Measurements from ENCODE around the gene ITGB7. TPM values are rescaled to one million over a fixed set of nuclear protein-coding genes. Genes with fewer than 3 reads are reported as not detected.

ITGB7 gene
- polyA plus RNA-seq, 3 donors: 24.1 to 33.1 (median 28.4) TPM

- H3K27ac ChIP-seq (ENCODE audit: low read depth in 1 of 2, low read length in 2 of 2): no peak within 1 kb of the TSS
- H3K4me2 ChIP-seq (replicated peaks; ENCODE audit: extremely low read depth, low read length, poor library complexity, severe bottlenecking): peak within 1 kb of the TSS; percentile 77
- Mint-ChIP-seq H3K27me3 (ENCODE audit: low read depth in 3 of 3) (peaks cover 58 to 66% (median 62%) of the 10 kb centered on the region in 3 donors), H3K4me1 (peaks cover 25% of the 10 kb centered on the region), H3K9me3 (peaks cover 0 to 4% (median 0%) of the 10 kb centered on the region in 7 donors), H3K36me3 (peaks cover 3 to 7% of the 10 kb centered on the region in 2 donors), H3K4me3 (peak within 1 kb of the TSS; percentile 83 to 90), H3K27ac (peak within 1 kb of the TSS in 4 of 7 donors; percentile 8 to 70 (median 65))
- peak within 1 kb of the TSS; percentile 32 for H3K9ac ChIP-seq (ENCODE audit: insufficient read depth, low read length, poor library complexity, severe bottlenecking)
- peak in 1 of 3 donors; percentile 43 for DNase-seq
- under 1% methylated on average over 21 of the region's 44 CpGs for WGBS (ENCODE audit: insufficient coverage)
- H3K4me3 ChIP-seq (replicated peaks in 1 of 3; ENCODE audit: low read depth in 2 of 3, low read length in 3 of 3): peak within 1 kb of the TSS; percentile 21 to 70 (median 31)
- no peaks in the 10 kb centered on the region for H4K20me1 ChIP-seq (ENCODE audit: insufficient read depth, low read length)
- no peak for TF ChIP-seq CTCF (IDR thresholded peaks at IDR 0.05)
- H3K79me2 ChIP-seq (ENCODE audit: insufficient read depth, low read length): no peaks in the 10 kb centered on the region
- peaks cover 18 to 21% of the 10 kb centered on the region in 2 donors for H3K4me1 ChIP-seq (ENCODE audit: control insufficient read depth in 1 of 2, insufficient read depth in 2 of 2, low read length in 2 of 2)
- peak within 1 kb of the TSS; percentile 74 for H2AFZ ChIP-seq (ENCODE audit: insufficient read depth, low read depth, low read length, poor library complexity, severe bottlenecking)
- no peaks in the 10 kb centered on the region for H3K36me3 ChIP-seq (replicated peaks in 1 of 2; ENCODE audit: control insufficient read depth in 1 of 2, insufficient read depth in 2 of 2, low read length in 2 of 2)
- H3K9me3 ChIP-seq (replicated peaks in 1 of 2; ENCODE audit: control insufficient read depth in 1 of 2, insufficient read depth in 1 of 2, low read length in 2 of 2): no peaks in the 10 kb centered on the region
- intact Hi-C loops (cut with micrococcal nuclease): no loop called here
- peaks cover 10 to 54% of the 10 kb centered on the region in 2 donors for H3K27me3 ChIP-seq (ENCODE audit: control insufficient read depth in 2 of 2, insufficient read depth in 2 of 2, low read length in 2 of 2)
Observed at GRCh38 chr12:53231921-53232645, 25.0 kb upstream of the ITGB7 start, which contains the start of gene RARG. Gene RARG (minus strand): TSS chr12:53232209. CDS start chr12:53227545, 4,664 bp downstream.

GRCh38 chr12:53231671-53231920 is 24.5 kb upstream of the ITGB7 start:
- WGBS (ENCODE audit: insufficient coverage): 7% methylated on average over 8 of the region's 9 CpGs
- Mint-ChIP-seq H3K4me3 (peak overlapping the region; percentile 60 to 70), H3K27me3 (ENCODE audit: low read depth in 3 of 3) (peaks cover 60 to 67% (median 65%) of the 10 kb centered on the region in 3 donors), H3K4me1 (peaks cover 25% of the 10 kb centered on the region), H3K27ac (no peak overlapping the region), H3K36me3 (peaks cover 3 to 10% of the 10 kb centered on the region in 2 donors), H3K9me3 (peaks cover 0 to 4% (median 0%) of the 10 kb centered on the region in 7 donors)
- no peak for TF ChIP-seq CTCF (IDR thresholded peaks at IDR 0.05)
- H3K27me3 ChIP-seq (ENCODE audit: control insufficient read depth in 2 of 2, insufficient read depth in 2 of 2, low read length in 2 of 2): peaks cover 10 to 49% of the 10 kb centered on the region in 2 donors
- no peaks in the 10 kb centered on the region for H3K36me3 ChIP-seq (replicated peaks in 1 of 2; ENCODE audit: control insufficient read depth in 1 of 2, insufficient read depth in 2 of 2, low read length in 2 of 2)
- no peaks in the 10 kb centered on the region for H3K9me3 ChIP-seq (replicated peaks in 1 of 2; ENCODE audit: control insufficient read depth in 1 of 2, insufficient read depth in 1 of 2, low read length in 2 of 2)
- H3K9ac ChIP-seq (ENCODE audit: insufficient read depth, low read length, poor library complexity, severe bottlenecking): peak overlapping the region; percentile 32
- H3K27ac ChIP-seq (ENCODE audit: low read depth in 1 of 2, low read length in 2 of 2): no peak overlapping the region
- no peaks in the 10 kb centered on the region for H3K79me2 ChIP-seq (ENCODE audit: insufficient read depth, low read length)
- no peaks in the 10 kb centered on the region for H4K20me1 ChIP-seq (ENCODE audit: insufficient read depth, low read length)
- peak overlapping the region; percentile 74 for H2AFZ ChIP-seq (ENCODE audit: insufficient read depth, low read depth, low read length, poor library complexity, severe bottlenecking)
- peak overlapping the region; percentile 77 for H3K4me2 ChIP-seq (replicated peaks; ENCODE audit: extremely low read depth, low read length, poor library complexity, severe bottlenecking)
- DNase-seq: no peak
- peak overlapping the region; percentile 21 to 70 (median 27) for H3K4me3 ChIP-seq (replicated peaks in 1 of 3; ENCODE audit: low read depth in 2 of 3, low read length in 3 of 3)
- peaks cover 18 to 21% of the 10 kb centered on the region in 2 donors for H3K4me1 ChIP-seq (ENCODE audit: control insufficient read depth in 1 of 2, insufficient read depth in 2 of 2, low read length in 2 of 2)
- intact Hi-C loops (cut with micrococcal nuclease): no loop called here

All from CD14-positive monocyte (primary cell).